ENCODE measurements around the gene PPP2R3A. TPM values are rescaled to one million over a fixed set of nuclear protein-coding genes. Genes with fewer than 3 reads are reported as not detected.

The PPP2R3A gene
- total RNA-seq, result 13.2 and 25.9 TPM in 2 replicates

GRCh38 chr3:135965506-135966270, at the start of gene PPP2R3A:
TSS of gene PPP2R3A (plus strand) at chr3:135965728. CDS start at chr3:136001499, 35,771 bp downstream.
- H3K4me3 ChIP-seq (ENCODE audit: low read depth, low read length), result peak within 1 kb of the TSS; percentile 85
- TF ChIP-seq CTCF (conservative IDR thresholded peaks at IDR 0.05; ENCODE audit: low read depth, low read length), result no peak
- no peak for DNase-seq (ENCODE audit: low read depth)

- no peak for TF ChIP-seq CTCF (conservative IDR thresholded peaks at IDR 0.05; ENCODE audit: low read depth, low read length)
Observed at GRCh38 chr3:135916310-135916709, 49.2 kb upstream of the PPP2R3A start.

GRCh38 chr3:135917076-135917475, 48.5 kb upstream of the PPP2R3A start:
- no peak overlapping the region for H3K4me3 ChIP-seq (ENCODE audit: low read depth, low read length)
- no peak for DNase-seq (ENCODE audit: low read depth)
- TF ChIP-seq CTCF (conservative IDR thresholded peaks at IDR 0.05; ENCODE audit: low read depth, low read length), result no peak

More at GRCh38 chr3:135916310-135916709, 49.2 kb upstream of the PPP2R3A start:
- no peak overlapping the region for H3K4me3 ChIP-seq (ENCODE audit: low read depth, low read length)
- DNase-seq (ENCODE audit: low read depth), result no peak

- H3K4me3 ChIP-seq (ENCODE audit: low read depth, low read length), result no peak overlapping the region
- no peak for DNase-seq (ENCODE audit: low read depth)
- no peak for TF ChIP-seq CTCF (conservative IDR thresholded peaks at IDR 0.05; ENCODE audit: low read depth, low read length)
Observed at GRCh38 chr3:135917927-135918597, 47.5 kb upstream of the PPP2R3A start.

GRCh38 chr3:135918600-135918999, 46.9 kb upstream of the PPP2R3A start:
- no peak for DNase-seq (ENCODE audit: low read depth)
- peak; percentile 67 for TF ChIP-seq CTCF (conservative IDR thresholded peaks at IDR 0.05; ENCODE audit: low read depth, low read length)

GRCh38 chr3:135920275-135920674, 45.3 kb upstream of the PPP2R3A start:
- no peak overlapping the region for H3K4me3 ChIP-seq (ENCODE audit: low read depth, low read length)
- no peak for DNase-seq (ENCODE audit: low read depth)
- TF ChIP-seq CTCF (conservative IDR thresholded peaks at IDR 0.05; ENCODE audit: low read depth, low read length), result no peak

More at GRCh38 chr3:135918600-135918999, 46.9 kb upstream of the PPP2R3A start:
- no peak overlapping the region for H3K4me3 ChIP-seq (ENCODE audit: low read depth, low read length)
